Fibroblast of peridontal ligament (primary cell): ENCODE results near the gene CCDC7.
"Not testable (repeated sequence)": the region's sequence is repeated elsewhere in the genome, so short reads cannot be mapped to it uniquely, and the experiment has no call there.

Experiments used
- DNase-seq: peaks from one replicate; pipeline ENCODE4 v3.0.0-alpha.2; 2010; ENCODE audit errors: extremely low read depth

CCDC7 gene

GRCh38 chr10:32445740-32446535, at the start of gene CCDC7:
CCDC7 (plus strand) TSS chr10:32446140; CDS start chr10:32451643, 5,503 bp downstream.
- DNase-seq: peak; percentile 87

GRCh38 chr10:32397163-32397562, 48.8 kb upstream of the CCDC7 start:
- not testable (repeated sequence) for DNase-seq

DNA sequence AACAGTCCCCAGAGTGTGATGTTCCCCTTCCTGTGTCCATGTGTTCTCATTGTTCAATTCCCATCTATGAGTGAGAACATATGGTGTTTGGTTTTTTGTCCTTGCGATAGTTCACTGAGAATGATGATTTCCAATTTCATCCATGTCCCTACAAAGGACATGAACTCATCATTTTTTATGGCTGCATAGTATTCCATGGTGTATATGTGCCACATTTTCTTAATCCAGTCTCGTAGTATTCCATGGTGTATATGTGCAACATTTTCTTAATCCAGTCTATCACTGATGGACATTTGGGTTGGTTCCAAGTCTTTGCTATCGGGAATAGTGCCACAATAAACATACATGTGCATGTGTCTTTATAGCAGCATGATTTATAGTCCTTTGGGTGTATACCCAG, 46.2 kb upstream of the CCDC7 start:
- DNase-seq: not testable (repeated sequence)

- no peak for DNase-seq
Observed at GRCh38 chr10:32400961-32401360, 45.0 kb upstream of the CCDC7 start.

- DNase-seq: no peak
Observed at GRCh38 chr10:32402499-32402898, 43.4 kb upstream of the CCDC7 start.

DNA sequence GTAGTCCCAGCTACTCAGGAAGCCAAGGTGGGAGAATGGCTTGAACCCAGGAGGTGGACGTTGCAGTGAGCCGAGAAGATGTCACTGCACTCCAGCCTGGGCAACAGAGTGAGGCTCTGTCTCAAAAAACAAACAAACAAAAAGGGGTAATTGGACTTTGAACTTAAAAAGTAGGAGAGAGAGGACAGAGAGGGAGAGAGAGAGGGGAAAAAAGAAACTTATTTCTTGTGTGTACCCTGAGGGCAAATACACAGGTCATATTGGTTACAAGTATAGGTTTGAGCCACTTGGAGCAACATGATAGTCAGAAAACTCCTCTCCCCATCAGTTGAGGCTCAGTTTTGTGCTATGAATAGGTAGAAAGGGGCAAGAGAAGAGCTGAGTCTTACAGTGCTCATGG, 42.8 kb upstream of the CCDC7 start:
- DNase-seq: no peak

DNA sequence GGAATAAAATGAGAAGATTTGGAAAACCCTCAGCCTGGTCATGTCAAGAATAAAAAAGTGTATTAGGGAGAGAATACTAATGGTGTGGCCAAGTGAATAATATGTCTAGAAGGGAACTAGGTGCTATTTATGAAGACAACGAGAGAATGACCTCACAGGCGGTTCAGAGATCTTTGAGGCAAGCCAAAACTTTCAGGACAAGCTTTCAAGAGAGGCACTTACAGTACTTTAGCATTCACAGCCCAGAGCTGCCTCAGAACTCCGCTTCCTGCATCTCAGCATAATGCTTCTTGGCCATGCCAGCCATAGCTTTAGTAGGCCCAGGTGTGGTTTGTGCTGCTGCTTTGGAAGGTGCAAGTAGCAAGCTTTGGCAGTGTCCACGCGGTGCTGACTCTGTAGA, 37.2 kb upstream of the CCDC7 start:
- no peak for DNase-seq

GRCh38 chr10:32409741-32410140, 36.2 kb upstream of the CCDC7 start:
- DNase-seq: no peak

DNA sequence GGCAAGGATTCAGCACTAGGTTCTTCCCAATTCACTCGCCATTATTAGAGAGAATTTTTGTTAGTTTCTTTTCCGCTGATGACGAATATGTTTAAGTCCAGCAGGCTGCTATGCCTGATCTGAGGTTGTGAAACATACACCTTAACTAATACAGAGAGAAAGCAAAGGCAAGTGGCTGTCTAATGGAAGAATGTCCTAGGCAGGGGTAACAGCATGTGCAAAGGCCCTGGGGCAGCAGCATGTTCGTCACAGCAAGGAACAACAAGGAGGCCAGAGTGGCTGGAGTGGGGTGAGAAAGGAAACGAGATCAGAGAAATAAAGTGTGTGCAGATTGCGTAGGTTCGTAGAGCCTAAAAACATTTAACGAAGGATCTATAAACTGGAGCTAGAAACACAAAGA, 35.4 kb upstream of the CCDC7 start:
- DNase-seq: no peak

- DNase-seq: no peak
Observed at GRCh38 chr10:32411797-32412498, 34.0 kb upstream of the CCDC7 start.

DNA sequence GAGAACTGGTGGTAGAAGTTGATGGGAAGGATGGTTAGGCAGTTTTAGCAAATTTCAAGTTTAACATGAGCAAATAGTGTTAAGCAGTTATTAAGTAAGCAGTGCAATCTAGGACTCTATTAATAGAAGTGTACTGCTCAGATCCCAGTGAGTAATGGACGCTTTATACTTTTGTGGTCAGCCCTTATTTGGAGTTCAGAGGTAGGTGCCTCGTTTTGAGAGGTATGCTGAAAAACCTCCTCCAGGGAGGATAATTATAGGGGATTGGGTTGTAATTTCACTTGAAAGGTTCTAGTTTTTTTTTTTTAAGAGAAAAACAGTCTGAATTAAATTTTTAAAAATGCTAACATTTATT, 33.5 kb upstream of the CCDC7 start:
- no peak for DNase-seq

DNA sequence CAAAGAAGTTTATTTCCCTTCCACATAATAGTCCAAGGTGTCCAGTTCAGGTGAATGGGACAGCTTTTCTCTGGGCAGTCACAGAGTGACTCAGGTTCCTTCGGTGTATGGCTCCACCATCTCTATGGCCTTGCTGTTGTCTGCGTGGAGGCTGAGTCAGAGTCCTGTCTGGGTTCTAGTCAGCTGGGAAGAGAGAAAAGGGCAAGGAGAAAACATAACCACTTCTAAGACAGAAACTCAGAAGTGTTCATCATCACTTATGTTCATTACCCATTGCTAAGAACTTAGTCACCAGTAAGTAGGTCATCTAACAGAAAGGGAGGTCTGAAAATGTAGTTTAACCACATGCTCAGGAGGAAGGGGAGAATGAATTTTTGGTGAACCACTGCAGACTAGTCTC, 32.4 kb upstream of the CCDC7 start:
- DNase-seq: peak; percentile 79

GRCh38 chr10:32415361-32415760, 30.6 kb upstream of the CCDC7 start:
- no peak for DNase-seq

GRCh38 chr10:32417911-32418547, 27.9 kb upstream of the CCDC7 start:
- DNase-seq: peak; percentile 99

GRCh38 chr10:32418572-32418971, 27.4 kb upstream of the CCDC7 start:
- no peak for DNase-seq

- DNase-seq: no peak
Observed at GRCh38 chr10:32419615-32420014, 26.3 kb upstream of the CCDC7 start.

DNA sequence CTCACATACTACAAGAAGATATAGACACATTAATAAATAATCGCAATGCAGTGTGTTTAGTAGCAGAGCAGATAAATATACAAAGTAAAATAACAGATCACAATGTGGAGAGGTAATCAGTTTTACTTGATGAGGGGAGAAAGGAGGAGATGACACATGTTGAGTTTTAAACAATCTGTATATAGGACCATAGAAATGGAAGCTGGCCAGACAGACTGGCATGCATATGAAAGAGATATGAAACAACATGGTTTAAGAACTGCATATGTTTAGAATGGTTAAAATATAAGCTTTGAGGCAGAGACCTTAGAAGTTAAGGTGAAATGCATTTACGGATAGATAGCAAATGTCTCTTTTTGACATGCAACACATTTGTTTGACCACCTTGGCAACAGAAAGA, 19.8 kb upstream of the CCDC7 start:
- DNase-seq: no peak

DNA sequence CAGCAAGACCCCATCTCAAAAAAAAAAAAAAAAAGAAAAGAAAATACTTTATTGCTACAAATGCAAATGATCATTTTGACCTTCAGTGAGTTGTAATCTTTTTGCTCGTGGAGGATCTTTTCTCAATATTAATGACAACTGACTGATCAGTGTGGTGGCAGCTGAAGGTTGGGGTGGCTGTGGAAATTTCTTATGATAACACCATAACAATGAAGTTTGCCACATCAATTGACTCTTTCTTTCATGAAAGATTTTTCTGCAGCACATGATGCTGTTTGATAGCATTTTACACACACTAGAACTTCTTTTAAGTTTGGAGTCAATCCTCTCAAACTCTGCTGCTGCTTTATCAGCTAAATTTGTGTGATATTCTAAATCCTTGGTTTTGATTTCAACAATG, 12.4 kb upstream of the CCDC7 start:
- DNase-seq: no peak

- no peak for DNase-seq
Observed at GRCh38 chr10:32436215-32436614, 9.7 kb upstream of the CCDC7 start.

DNA sequence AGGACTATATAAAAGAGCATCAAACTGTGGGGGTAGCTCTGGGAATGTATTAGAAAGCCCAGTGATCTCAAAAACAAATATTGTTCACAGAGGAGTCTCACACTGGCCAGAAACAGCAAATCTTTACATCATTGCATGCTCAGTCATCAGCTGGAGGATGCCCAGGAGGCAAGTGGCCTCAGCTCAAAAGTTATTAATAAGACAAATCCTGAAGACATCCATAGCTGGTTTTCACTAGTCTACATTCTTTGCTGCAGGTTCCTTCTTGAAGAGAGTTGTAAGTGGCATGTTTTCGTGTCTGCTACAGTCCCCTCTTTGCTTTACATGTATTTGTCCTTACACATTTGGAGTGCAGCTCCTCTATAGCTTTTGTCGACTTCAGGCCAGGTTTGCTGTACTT, 8.6 kb upstream of the CCDC7 start:
- DNase-seq: no peak

DNA sequence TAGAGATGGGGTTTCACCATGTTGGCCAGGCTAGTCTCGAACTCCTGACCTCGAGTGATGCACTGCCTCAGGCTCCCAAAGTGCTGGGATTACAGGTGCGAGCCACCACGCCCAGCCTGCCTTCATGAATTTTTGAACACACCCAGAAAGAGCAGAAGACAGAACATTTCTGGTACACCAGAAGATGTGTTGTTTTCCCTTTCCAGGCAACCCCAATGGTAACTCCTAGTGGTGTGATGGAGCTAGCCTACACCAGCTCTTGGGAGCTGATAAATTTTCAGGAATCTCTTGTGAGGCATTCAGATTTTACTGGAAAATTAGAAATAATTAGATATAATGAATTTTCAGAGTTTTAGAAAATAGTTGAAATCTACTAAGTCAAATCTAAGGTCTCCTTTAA, 904 bp upstream of the CCDC7 start:
- peak; percentile 8 for DNase-seq

- no peak for DNase-seq
Observed at GRCh38 chr10:32446536-32447406, 831 bp downstream of the CCDC7 start.
